Measurements from ENCODE around the gene PRKN. TPM values are rescaled to one million over a fixed set of nuclear protein-coding genes. Genes with fewer than 3 reads are reported as not detected.

PRKN gene
- total RNA-seq, 1 experiment from 2014 or later = 0.34 TPM

DNA sequence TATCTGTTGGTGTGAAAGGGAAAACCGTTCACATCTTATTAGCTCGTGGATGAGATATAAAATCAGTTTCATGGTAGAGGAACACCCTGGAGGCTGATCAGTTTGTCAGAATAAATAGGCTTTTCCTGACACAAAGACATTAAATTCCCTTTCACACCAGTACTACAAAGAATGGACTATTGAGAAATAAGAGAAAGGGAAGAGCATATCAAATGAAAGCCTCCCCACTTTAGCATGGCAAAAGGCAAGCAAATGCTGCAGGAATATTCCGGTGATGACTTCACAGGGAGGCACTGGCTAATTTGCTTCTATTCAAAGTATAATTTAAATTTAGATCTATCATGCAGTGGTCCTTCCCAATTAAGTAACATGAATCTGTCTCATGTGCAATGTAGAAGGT, 1337.8 kb downstream of the PRKN start:
- ChIA-PET POLR2A (no interaction called here), CTCF (no interaction called here)
- Mint-ChIP-seq H3K4me3 (ENCODE audit: unreplicated experiment) (no peak overlapping the region), H3K9me3 (ENCODE audit: unreplicated experiment) (no peaks in the 10 kb centered on the region), H3K27ac (ENCODE audit: unreplicated experiment) (no peak overlapping the region), H3K27me3 (ENCODE audit: insufficient read depth, unreplicated experiment) (no peaks in the 10 kb centered on the region), H3K4me1 (ENCODE audit: low read depth, unreplicated experiment) (no peaks in the 10 kb centered on the region), H3K36me3 (ENCODE audit: insufficient read depth, unreplicated experiment) (no peaks in the 10 kb centered on the region)
- intact Hi-C loops (cut with micrococcal nuclease; ENCODE audit: unreplicated experiment) = loop anchor here (10.0 kb wide), 1 partner anchor 535 kb away; no protein-coding TSS in a partner anchor
- Histone ChIP-seq H3K27me3 (replicated peaks; ENCODE audit: control insufficient read depth, insufficient read depth, low read length) (no peaks in the 10 kb centered on the region), H3K4me3 (ENCODE audit: low read depth, low read length) (no peak overlapping the region), H3K36me3 (ENCODE audit: control insufficient read depth, insufficient read depth, low read length) (no peaks in the 10 kb centered on the region), H3K9me3 (no peaks in the 10 kb centered on the region), H3K4me1 (no peaks in the 10 kb centered on the region)
- TF ChIP-seq, protein P1, sequence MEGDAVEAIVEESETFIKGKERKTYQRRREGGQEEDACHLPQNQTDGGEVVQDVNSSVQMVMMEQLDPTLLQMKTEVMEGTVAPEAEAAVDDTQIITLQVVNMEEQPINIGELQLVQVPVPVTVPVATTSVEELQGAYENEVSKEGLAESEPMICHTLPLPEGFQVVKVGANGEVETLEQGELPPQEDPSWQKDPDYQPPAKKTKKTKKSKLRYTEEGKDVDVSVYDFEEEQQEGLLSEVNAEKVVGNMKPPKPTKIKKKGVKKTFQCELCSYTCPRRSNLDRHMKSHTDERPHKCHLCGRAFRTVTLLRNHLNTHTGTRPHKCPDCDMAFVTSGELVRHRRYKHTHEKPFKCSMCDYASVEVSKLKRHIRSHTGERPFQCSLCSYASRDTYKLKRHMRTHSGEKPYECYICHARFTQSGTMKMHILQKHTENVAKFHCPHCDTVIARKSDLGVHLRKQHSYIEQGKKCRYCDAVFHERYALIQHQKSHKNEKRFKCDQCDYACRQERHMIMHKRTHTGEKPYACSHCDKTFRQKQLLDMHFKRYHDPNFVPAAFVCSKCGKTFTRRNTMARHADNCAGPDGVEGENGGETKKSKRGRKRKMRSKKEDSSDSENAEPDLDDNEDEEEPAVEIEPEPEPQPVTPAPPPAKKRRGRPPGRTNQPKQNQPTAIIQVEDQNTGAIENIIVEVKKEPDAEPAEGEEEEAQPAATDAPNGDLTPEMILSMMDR (IDR thresholded peaks at IDR 0.05; ENCODE audit: insufficient read depth in 1 of 2, low read depth in 1 of 2, low read length in 1 of 2, severe bottlenecking in 1 of 2, unreplicated experiment in 1 of 2) = no peak
- no peak for DNase-seq
- BruUV-seq (replicated peaks) = no TSS peak

DNA sequence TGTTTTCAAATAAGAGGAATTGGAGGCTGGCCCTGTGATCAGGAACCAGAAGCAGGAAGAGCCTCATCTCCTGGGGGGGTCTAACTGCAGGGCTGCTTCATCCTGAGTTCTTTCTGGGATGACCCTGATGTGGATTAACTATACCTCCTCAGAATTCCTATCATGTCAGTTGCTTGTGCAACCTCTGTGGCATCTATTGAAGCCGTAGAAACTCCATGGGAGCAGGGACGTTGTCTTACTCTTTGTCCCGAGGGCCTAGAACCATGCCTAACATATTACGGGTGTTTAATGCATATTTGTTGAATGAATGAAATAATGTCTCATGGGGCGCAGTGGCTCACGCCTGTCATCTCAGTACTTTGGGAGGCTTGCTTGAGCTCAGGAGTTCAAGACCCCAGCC, 1343.6 kb downstream of the PRKN start:
- H3K27me3 Mint-ChIP-seq (ENCODE audit: insufficient read depth, unreplicated experiment) = no peaks in the 10 kb centered on the region
- no peaks in the 10 kb centered on the region for H3K9me3 Mint-ChIP-seq (ENCODE audit: unreplicated experiment)
- H3K27ac Mint-ChIP-seq (ENCODE audit: unreplicated experiment) = no peak overlapping the region
- DNase-seq = no peak
- no peaks in the 10 kb centered on the region for H3K27me3 ChIP-seq (replicated peaks; ENCODE audit: control insufficient read depth, insufficient read depth, low read length)
- intact Hi-C loops (cut with micrococcal nuclease; ENCODE audit: unreplicated experiment) = no loop called here
- ChIA-PET POLR2A (interaction anchor here (0.6 kb wide), 1 partner anchor 358 kb away, joined by 3 read pairs; no protein-coding TSS in a partner anchor), CTCF (interaction anchor here (0.7 kb wide), 1 partner anchor 11 kb away, joined by 3 read pairs; no protein-coding TSS in a partner anchor)
- peaks cover 6% of the 10 kb centered on the region for H3K4me1 Mint-ChIP-seq (ENCODE audit: low read depth, unreplicated experiment)
- TF ChIP-seq, protein P1 (IDR thresholded peaks at IDR 0.05; ENCODE audit: insufficient read depth in 1 of 2, low read depth in 1 of 2, low read length in 1 of 2, severe bottlenecking in 1 of 2, unreplicated experiment in 1 of 2) = no peak
- no peak overlapping the region for H3K4me3 ChIP-seq (ENCODE audit: low read depth, low read length)
- H3K36me3 Mint-ChIP-seq (ENCODE audit: insufficient read depth, unreplicated experiment) = no peaks in the 10 kb centered on the region
- H3K36me3 ChIP-seq (ENCODE audit: control insufficient read depth, insufficient read depth, low read length) = no peaks in the 10 kb centered on the region
- no peaks in the 10 kb centered on the region for H3K4me1 ChIP-seq
- BruUV-seq (replicated peaks) = no TSS peak
- H3K4me3 Mint-ChIP-seq (ENCODE audit: unreplicated experiment) = no peak overlapping the region
- H3K9me3 ChIP-seq = no peaks in the 10 kb centered on the region

DNA sequence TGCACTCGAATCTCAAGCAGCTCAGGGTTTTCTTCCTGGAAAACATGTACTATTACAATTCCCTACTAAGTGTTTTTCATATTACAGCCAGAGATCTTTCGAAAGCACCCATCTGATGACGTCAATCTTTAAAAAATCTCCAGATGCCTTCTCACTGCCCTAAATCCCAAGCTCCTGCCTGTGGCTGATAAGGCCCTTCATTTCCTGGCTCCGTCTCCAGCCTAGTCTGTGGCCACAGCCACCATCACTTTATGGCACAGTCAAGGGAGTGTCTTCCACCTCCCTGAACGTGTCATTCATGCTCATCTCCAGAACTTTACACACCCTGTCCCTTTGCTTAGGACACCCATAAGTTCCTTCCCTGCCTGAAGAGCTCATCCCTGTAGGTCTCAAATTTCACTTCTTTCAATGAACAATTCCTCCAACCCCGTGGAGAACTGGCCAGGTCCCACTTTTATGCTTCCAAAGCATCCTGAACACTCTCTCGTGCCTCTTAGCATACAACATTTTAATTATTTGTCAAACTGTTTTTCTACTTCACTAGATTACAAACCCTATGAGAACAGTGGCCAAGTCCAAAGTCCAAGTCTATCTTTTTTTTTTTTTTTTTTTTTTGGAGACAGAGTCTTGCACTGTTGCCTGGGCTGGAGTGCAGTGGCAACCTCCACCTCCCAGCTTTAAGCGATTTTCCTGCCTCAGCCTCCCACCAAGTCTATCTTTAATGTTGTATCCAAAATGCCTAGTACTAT, 1347.6 kb downstream of the PRKN start:
- intact Hi-C loops (cut with micrococcal nuclease; ENCODE audit: unreplicated experiment) = no loop called here
- Mint-ChIP-seq H3K4me1 (ENCODE audit: low read depth, unreplicated experiment) (peaks cover 6% of the 10 kb centered on the region), H3K27ac (ENCODE audit: unreplicated experiment) (no peak overlapping the region), H3K4me3 (ENCODE audit: unreplicated experiment) (no peak overlapping the region), H3K9me3 (ENCODE audit: unreplicated experiment) (no peaks in the 10 kb centered on the region), H3K27me3 (ENCODE audit: insufficient read depth, unreplicated experiment) (no peaks in the 10 kb centered on the region), H3K36me3 (ENCODE audit: insufficient read depth, unreplicated experiment) (no peaks in the 10 kb centered on the region)
- CTCF ChIA-PET = no interaction called here
- H3K4me3 ChIP-seq (ENCODE audit: low read depth, low read length) = no peak overlapping the region
- POLR2A ChIA-PET = no interaction called here
- TF ChIP-seq, protein P1 (IDR thresholded peaks at IDR 0.05; ENCODE audit: insufficient read depth in 1 of 2, low read depth in 1 of 2, low read length in 1 of 2, severe bottlenecking in 1 of 2, unreplicated experiment in 1 of 2) = no peak
- H3K36me3 ChIP-seq (ENCODE audit: control insufficient read depth, insufficient read depth, low read length) = no peaks in the 10 kb centered on the region
- no peak for DNase-seq
- no TSS peak for BruUV-seq (replicated peaks)
- no peaks in the 10 kb centered on the region for H3K9me3 ChIP-seq
- no peaks in the 10 kb centered on the region for H3K27me3 ChIP-seq (replicated peaks; ENCODE audit: control insufficient read depth, insufficient read depth, low read length)
- H3K4me1 ChIP-seq = no peaks in the 10 kb centered on the region
